Liver (tissue), 9 donors: ENCODE results near the gene ASXL1. TPM values are rescaled to one million over a fixed set of nuclear protein-coding genes. Genes with fewer than 3 reads are reported as not detected.
"Not testable (repeated sequence)": the region's sequence is repeated elsewhere in the genome, so short reads cannot be mapped to it uniquely, and the experiment has no call there.

Experiments used
- DNase-seq: peaks from one replicate; pipeline ENCODE4 v3.0.0-alpha.2; 2017; ENCODE audit warnings: low spot score
- H3K27ac ChIP-seq, 2 donors: one replicate each; pipeline ENCODE4 v1.7.0; 2013; ENCODE audit warnings: inconsistent platforms in 2 of 2, low read length in 2 of 2, control low read depth in 1 of 2, low read depth in 1 of 2, mild to moderate bottlenecking in 1 of 2
- H3K27me3 ChIP-seq, 4 donors: one replicate each; pipeline versions ENCODE4 v1.6.1 to v1.7.0; 2013; ENCODE audit warnings: low read length in 3 of 4, inconsistent platforms in 1 of 4, mild to moderate bottlenecking in 1 of 4, moderate library complexity in 1 of 4; ENCODE audit not compliant: control insufficient read depth in 4 of 4, insufficient read depth in 4 of 4
- H3K36me3 ChIP-seq, 4 donors: one replicate each; pipeline versions ENCODE4 v1.6.1 to v1.7.0; 2013; ENCODE audit warnings: low read length in 3 of 4, mild to moderate bottlenecking in 3 of 4, low read depth in 1 of 4, moderate library complexity in 1 of 4; ENCODE audit not compliant: control insufficient read depth in 4 of 4, insufficient read depth in 3 of 4
- H3K4me1 ChIP-seq, 4 donors: one replicate each; pipeline versions ENCODE4 v1.6.1 to v1.7.0; 2013; ENCODE audit warnings: low read length in 3 of 4, mild to moderate bottlenecking in 3 of 4, moderate library complexity in 1 of 4; ENCODE audit not compliant: control insufficient read depth in 4 of 4, insufficient read depth in 4 of 4
- H3K4me3 ChIP-seq, 3 donors: one replicate each; pipeline versions ENCODE4 v1.6.1 to v1.7.0; 2013; ENCODE audit warnings: low read length in 3 of 3, control low read depth in 1 of 3, low read depth in 1 of 3, mild to moderate bottlenecking in 1 of 3
- H3K9ac ChIP-seq, 2 donors: one replicate each; pipeline ENCODE4 v1.7.0; 2013; ENCODE audit warnings: low read length in 2 of 2, mild to moderate bottlenecking in 2 of 2, moderate library complexity in 2 of 2, control low read depth in 1 of 2, low read depth in 1 of 2
- H3K9me3 ChIP-seq, 4 donors: one replicate each; pipeline versions ENCODE4 v1.6.1 to v1.7.0; 2013; ENCODE audit warnings: low read length in 3 of 4; ENCODE audit not compliant: control insufficient read depth in 4 of 4
- ATF3 ChIP-seq: IDR thresholded peaks from 2 replicates; pipeline ENCODE4 v1.6.1; 2016; ENCODE audit warnings: antibody characterized with exemption
- CTCF ChIP-seq: fragments of 150-350 bp; IDR thresholded peaks from 2 replicates; pipeline ENCODE4 v1.5.1; 2017; ENCODE audit warnings: improper control_type of control experiment, low read depth, low read length; ENCODE audit not compliant: missing input control
- EGR1 ChIP-seq, 2 donors: IDR thresholded peaks; 2 replicates each; pipeline ENCODE4 v1.6.1; 2016 to 2018; ENCODE audit warnings: antibody characterized with exemption in 2 of 2, low read depth in 2 of 2
- FOXA1 ChIP-seq: IDR thresholded peaks from 2 replicates; pipeline ENCODE4 v1.6.1; 2016; ENCODE audit warnings: antibody characterized with exemption
- FOXA2 ChIP-seq: IDR thresholded peaks from 2 replicates; pipeline ENCODE4 v1.6.1; 2016; ENCODE audit warnings: antibody characterized with exemption
- GABPA ChIP-seq, 2 donors: IDR thresholded peaks in 1 of 2; conservative IDR thresholded peaks in 1 of 2; 2 replicates each; pipeline ENCODE4 v1.6.1; 2016; ENCODE audit warnings: antibody characterized with exemption in 2 of 2, mild to moderate bottlenecking in 1 of 2, moderate library complexity in 1 of 2
- HNF4A ChIP-seq, 2 donors: conservative IDR thresholded peaks; 2 replicates each; pipeline ENCODE4 v1.6.1; 2016; ENCODE audit warnings: antibody characterized with exemption in 2 of 2, mild to moderate bottlenecking in 2 of 2
- HNF4G ChIP-seq: IDR thresholded peaks from 2 replicates; pipeline ENCODE4 v1.6.1; 2016; ENCODE audit warnings: antibody characterized with exemption
- JUND ChIP-seq, 2 donors: IDR thresholded peaks; 2 replicates each; pipeline ENCODE4 v1.6.1; 2016; ENCODE audit warnings: antibody characterized with exemption in 2 of 2
- MAX ChIP-seq: IDR thresholded peaks from 2 replicates; pipeline ENCODE4 v1.6.1; 2016; ENCODE audit warnings: antibody characterized with exemption
- RAD21 ChIP-seq, 2 donors: IDR thresholded peaks; 2 replicates each; pipeline ENCODE4 v1.6.1; 2016; ENCODE audit warnings: antibody characterized with exemption in 2 of 2, mild to moderate bottlenecking in 2 of 2
- REST ChIP-seq: IDR thresholded peaks from 2 replicates; pipeline ENCODE4 v1.6.1; 2016; ENCODE audit warnings: antibody characterized with exemption, mild to moderate bottlenecking
- RXRA ChIP-seq, 2 donors: IDR thresholded peaks; 2 replicates each; pipeline ENCODE4 v1.6.1; 2017 to 2018; ENCODE audit warnings: antibody characterized with exemption in 2 of 2, mild to moderate bottlenecking in 1 of 2
- SP1 ChIP-seq: IDR thresholded peaks from 2 replicates; pipeline ENCODE4 v1.6.1; 2018; ENCODE audit warnings: antibody characterized with exemption, mild to moderate bottlenecking
- TAF1 ChIP-seq: conservative IDR thresholded peaks from 2 replicates; pipeline ENCODE4 v1.6.1; 2016; ENCODE audit warnings: antibody characterized with exemption, mild to moderate bottlenecking
- ZBTB33 ChIP-seq: IDR thresholded peaks from 2 replicates; pipeline ENCODE4 v1.6.1; 2016; ENCODE audit warnings: antibody characterized with exemption
- WGBS: extraction: QIAGEN DNeasy Blood & Tissue Kit; methylation state at CpG from one replicate; pipeline ENCODE4 v1.1.7; 2013; 5-methylcytosine and 5-hydroxymethylcytosine counted together
- polyA plus RNA-seq, 2 donors: library from polyadenylated mRNA; stranded (reverse) in 1 of 2; unstranded in 1 of 2; fragments of 200-250 nt in 1 of 2; fragments of >200 nt in 1 of 2; fragmentation: Nextera tagmentation in 1 of 2; extraction: Ambion mirVana in 1 of 2; gene quantifications; one replicate each; pipeline versions ENCODE4 v1.2.1 to v1.2.3, GENCODE V29; 2013 to 2015
- total RNA-seq, 2 donors: library from RNA; depleted of rRNA; stranded (reverse); fragments of >200 nt; gene quantifications; one replicate each; pipeline ENCODE4 v1.2.3, GENCODE V29; 2014
- donor health status: healthy.
- donor health status: healthy.
- donor health status: healthy.
- donor health status: healthy.
- donor health status: healthy.

ASXL1 gene
- total and polyA plus RNA-seq, 4 donors: 13.4 to 61.3 (median 24.5) TPM

- H3K9me3 ChIP-seq: no peaks in the 10 kb centered on the region
- H3K4me1 ChIP-seq: peaks cover 0 to 5% (median 0%) of the 10 kb centered on the region in 4 donors
- no peaks in the 10 kb centered on the region for H3K27me3 ChIP-seq
- WGBS: 92% methylated on average over 7 of the region's 7 CpGs
- H3K36me3 ChIP-seq: peaks cover 0 to 3% (median 0%) of the 10 kb centered on the region in 4 donors
- TF ChIP-seq MAX: no peak
- TF ChIP-seq FOXA2: no peak
- no peak overlapping the region for H3K4me3 ChIP-seq
- DNase-seq: no peak
- no peak overlapping the region for H3K9ac ChIP-seq
- H3K27ac ChIP-seq: no peak overlapping the region
Observed at GRCh38 chr20:32338665-32339064, 19.5 kb upstream of the ASXL1 start.

- no peaks in the 10 kb centered on the region for H3K9me3 ChIP-seq
- WGBS: 86% methylated on average over 2 of the region's 2 CpGs
- no peak overlapping the region for H3K27ac ChIP-seq
- H3K36me3 ChIP-seq: peaks cover 0 to 3% (median 0%) of the 10 kb centered on the region in 4 donors
- no peaks in the 10 kb centered on the region for H3K27me3 ChIP-seq
- no peak for DNase-seq
- H3K9ac ChIP-seq: no peak overlapping the region
- no peak overlapping the region for H3K4me3 ChIP-seq
- H3K4me1 ChIP-seq: peaks cover 0 to 5% (median 0%) of the 10 kb centered on the region in 4 donors
- TF ChIP-seq JUND (IDR thresholded peaks at IDR 0.05): no peak
- no peak for TF ChIP-seq SP1
- no peak for TF ChIP-seq FOXA1
- no peak for TF ChIP-seq ATF3
- TF ChIP-seq REST: no peak
- TF ChIP-seq RXRA (IDR thresholded peaks at IDR 0.05): no peak
- no peak for TF ChIP-seq CTCF
- no peak for TF ChIP-seq MAX
- TF ChIP-seq FOXA2: no peak
- TF ChIP-seq HNF4G: no peak
- TF ChIP-seq TAF1: no peak
- TF ChIP-seq GABPA (IDR thresholded peaks at IDR 0.05 in 1 of 2, conservative IDR thresholded peaks at IDR 0.05 in 1 of 2): no peak
- TF ChIP-seq EGR1 (IDR thresholded peaks at IDR 0.05; ENCODE audit: low read depth in 2 of 2): no peak
- no peak for TF ChIP-seq HNF4A (conservative IDR thresholded peaks at IDR 0.05)
- no peak for TF ChIP-seq RAD21 (IDR thresholded peaks at IDR 0.05)
- TF ChIP-seq ZBTB33: no peak
Observed at GRCh38 chr20:32339116-32339515, 19.0 kb upstream of the ASXL1 start.

- H3K4me1 ChIP-seq, H3K27ac ChIP-seq, H3K27me3 ChIP-seq, H3K9me3 ChIP-seq, H3K4me3 ChIP-seq, H3K9ac ChIP-seq, H3K36me3 ChIP-seq, DNase-seq: not testable (repeated sequence)
- 87% methylated on average over 2 of the region's 2 CpGs for WGBS
Observed at GRCh38 chr20:32341053-32341452, 17.1 kb upstream of the ASXL1 start.
